ENCODE measurements around the gene CHI3L1. TPM values are rescaled to one million over a fixed set of nuclear protein-coding genes. Genes with fewer than 3 reads are reported as not detected.

Gene CHI3L1
- total and polyA plus RNA-seq, 10 of the 15 experiments (the other 5 are each of a cell fraction or from before 2014, with no cell fraction given): 0.10 to 1.7 (median 0.39) TPM

GRCh38 chr1:203179667-203180005, 6.9 kb downstream of the CHI3L1 start:
- Histone ChIP-seq H3K27me3 (replicated peaks in 1 of 2; ENCODE audit: control insufficient read depth in 2 of 2, insufficient read depth in 2 of 2, low read length in 1 of 2) (no peaks in the 10 kb centered on the region; a peak in 2 of 4 replicates), H3K4me1 (ENCODE audit: control insufficient read depth, insufficient read depth, low read length) (0 out of 2 replicates have a peak, but pooled peaks cover 2% of the 10 kb centered on the region), H3K4me3 (no peak overlapping the region), H3K4me2 (ENCODE audit: control insufficient read depth, insufficient read depth) (no peak overlapping the region), H3K36me3 (ENCODE audit: control insufficient read depth in 2 of 2, insufficient read depth in 2 of 2, low read length in 1 of 2) (no peaks in the 10 kb centered on the region), H3K9me3 (replicated peaks; ENCODE audit: control insufficient read depth, insufficient read depth, low read length) (no peaks in the 10 kb centered on the region), H3K27ac (ENCODE audit: control insufficient read depth, insufficient read depth) (no peak overlapping the region), H4K20me1 (ENCODE audit: control insufficient read depth, insufficient read depth) (no peaks in the 10 kb centered on the region), H3K9ac (ENCODE audit: control insufficient read depth, insufficient read depth, low read length) (no peak overlapping the region), H3K79me2 (ENCODE audit: control insufficient read depth, insufficient read depth, low read length) (no peaks in the 10 kb centered on the region), H2AFZ (ENCODE audit: control insufficient read depth, low read depth, low read length) (no peak overlapping the region)
- intact Hi-C loops (cut with micrococcal nuclease; ENCODE audit: unreplicated experiment) (no loop called here), in situ Hi-C loops (cut with MboI) (no loop called here)
- SMC1A ChIA-PET (ENCODE audit: uncharacterized antibody, unreplicated experiment): no interaction called here
- no TSS peak for BruUV-seq (replicated peaks)
- CTCF ChIA-PET: no interaction called here
- WGBS (ENCODE audit: insufficient coverage, insufficient replicate concordance, low lambda C conversion rate, missing lambda C conversion rate): 63% methylated on average over 9 of the region's 10 CpGs
- DNase-seq (ENCODE audit: low read depth, low spot score) (no peak), FAIRE-seq (no peak), ATAC-seq (no peak)
- no peak for TF ChIP-seq RCOR1 (conservative IDR thresholded peaks at IDR 0.05; ENCODE audit: low read depth, low read length)
- TF ChIP-seq RELA (IDR thresholded peaks at IDR 0.05; ENCODE audit: borderline replicate concordance, partially characterized antibody): no peak
- no peak for TF ChIP-seq REST (IDR thresholded peaks at IDR 0.05; ENCODE audit: low read depth, low read length)
- TF ChIP-seq ZNF687 (IDR thresholded peaks at IDR 0.05): no peak
- TF ChIP-seq RUNX3 (IDR thresholded peaks at IDR 0.05; ENCODE audit: low read length): no peak
- TF ChIP-seq WRNIP1 (IDR thresholded peaks at IDR 0.05; ENCODE audit: borderline replicate concordance, low read depth, low read length): no peak
- TF ChIP-seq GABPA (IDR thresholded peaks at IDR 0.05; ENCODE audit: low read depth): no peak
- POLR2A ChIA-PET: no interaction called here
- RAD21 ChIA-PET (ENCODE audit: unreplicated experiment): no interaction called here

Data from GM12878 (cell line).